ENCODE results near the gene SKOR2.

The SKOR2 gene

GRCh38 chr18:47260120-47260923 lies 8.9 kb upstream of the SKOR2 start:
- DNase-seq = no peak

GRCh38 chr18:47254341-47254939 lies 3.0 kb upstream of the SKOR2 start:
- DNase-seq = no peak

GRCh38 chr18:47253101-47253654 lies 1.7 kb upstream of the SKOR2 start:
- DNase-seq = no peak

GRCh38 chr18:47250391-47251046 lies 941 bp downstream of the SKOR2 start:
- DNase-seq = no peak

GRCh38 chr18:47249314-47249981 lies 2.0 kb downstream of the SKOR2 start:
- DNase-seq = no peak

GRCh38 chr18:47248604-47249313 lies 2.7 kb downstream of the SKOR2 start:
- DNase-seq = no peak

GRCh38 chr18:47248115-47248603 lies 3.3 kb downstream of the SKOR2 start:
- DNase-seq = no peak

- no peak for DNase-seq
These were observed 3.9 kb downstream of the SKOR2 start for GRCh38 chr18:47247416-47248114.

- no peak for DNase-seq
These were observed 4.4 kb downstream of the SKOR2 start for GRCh38 chr18:47247036-47247415.

- no peak for DNase-seq
These were observed 5.2 kb downstream of the SKOR2 start for GRCh38 chr18:47246027-47246971.

- no peak for DNase-seq
These were observed 7.4 kb downstream of the SKOR2 start for GRCh38 chr18:47244086-47244485.

- no peak for DNase-seq
These were observed 16.4 kb downstream of the SKOR2 start for GRCh38 chr18:47235096-47235495.

GRCh38 chr18:47226660-47227059 lies 24.8 kb downstream of the SKOR2 start:
- no peak for DNase-seq

- no peak for DNase-seq
These were observed 35.8 kb downstream of the SKOR2 start for GRCh38 chr18:47215554-47216138.

- no peak for DNase-seq
These were observed 42.3 kb downstream of the SKOR2 start for GRCh38 chr18:47209171-47209570.

GRCh38 chr18:47206945-47207637 lies 44.4 kb downstream of the SKOR2 start:
- DNase-seq = no peak

GRCh38 chr18:47204908-47205522 lies 46.4 kb downstream of the SKOR2 start:
- peak in 1 of 4 experiments; percentile 5 for DNase-seq

GRCh38 chr18:47203626-47204464 lies 47.6 kb downstream of the SKOR2 start:
- DNase-seq = no peak

All from activated naive CD4-positive, alpha-beta T cell (primary cell).